Measurements from ENCODE around the gene TMCC2.
"Not testable (repeated sequence)": the region's sequence is repeated elsewhere in the genome, so short reads cannot be mapped to it uniquely, and the experiment has no call there.

TMCC2 gene

GRCh38 chr1:205262731-205263171, 35.0 kb downstream of the TMCC2 start:
- no peak for DNase-seq

GRCh38 chr1:205263580-205264190, 35.9 kb downstream of the TMCC2 start:
- DNase-seq = no peak

DNA sequence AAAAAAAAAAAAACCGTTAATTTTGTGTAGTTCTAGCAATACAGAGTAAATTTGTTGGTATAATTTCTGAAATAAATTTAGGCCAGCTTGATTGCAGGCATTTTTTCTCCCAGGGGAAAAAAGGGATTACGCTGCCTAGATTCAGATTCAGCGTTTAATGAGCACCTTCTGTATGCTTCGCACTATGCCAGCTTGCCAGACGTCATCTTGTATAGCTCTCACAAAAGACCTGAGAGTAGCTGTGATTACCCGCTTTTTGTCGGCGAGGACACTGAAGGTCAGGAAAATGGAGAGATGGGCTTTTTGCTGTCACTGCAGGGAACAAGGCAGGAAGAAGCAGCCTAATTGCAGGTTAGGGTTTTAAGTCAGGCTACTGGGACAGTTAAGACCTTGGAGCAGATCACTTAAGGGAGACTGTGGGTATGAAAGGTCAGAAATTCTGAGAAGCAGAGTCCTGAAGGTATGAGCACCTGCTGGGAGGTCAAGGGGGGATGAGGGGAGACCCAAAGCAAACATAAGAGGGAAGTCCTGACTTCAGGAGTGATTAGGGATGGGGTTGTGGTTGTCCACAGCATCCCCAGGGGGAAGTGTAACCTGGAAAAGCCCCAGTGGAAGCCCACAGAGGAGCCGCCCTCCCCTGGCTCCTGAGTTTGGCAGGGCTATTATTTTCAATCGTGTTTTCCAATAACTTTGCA, 39.0 kb downstream of the TMCC2 start:
- DNase-seq = no peak

GRCh38 chr1:205267306-205267902, 39.7 kb downstream of the TMCC2 start:
- DNase-seq = no peak

DNA sequence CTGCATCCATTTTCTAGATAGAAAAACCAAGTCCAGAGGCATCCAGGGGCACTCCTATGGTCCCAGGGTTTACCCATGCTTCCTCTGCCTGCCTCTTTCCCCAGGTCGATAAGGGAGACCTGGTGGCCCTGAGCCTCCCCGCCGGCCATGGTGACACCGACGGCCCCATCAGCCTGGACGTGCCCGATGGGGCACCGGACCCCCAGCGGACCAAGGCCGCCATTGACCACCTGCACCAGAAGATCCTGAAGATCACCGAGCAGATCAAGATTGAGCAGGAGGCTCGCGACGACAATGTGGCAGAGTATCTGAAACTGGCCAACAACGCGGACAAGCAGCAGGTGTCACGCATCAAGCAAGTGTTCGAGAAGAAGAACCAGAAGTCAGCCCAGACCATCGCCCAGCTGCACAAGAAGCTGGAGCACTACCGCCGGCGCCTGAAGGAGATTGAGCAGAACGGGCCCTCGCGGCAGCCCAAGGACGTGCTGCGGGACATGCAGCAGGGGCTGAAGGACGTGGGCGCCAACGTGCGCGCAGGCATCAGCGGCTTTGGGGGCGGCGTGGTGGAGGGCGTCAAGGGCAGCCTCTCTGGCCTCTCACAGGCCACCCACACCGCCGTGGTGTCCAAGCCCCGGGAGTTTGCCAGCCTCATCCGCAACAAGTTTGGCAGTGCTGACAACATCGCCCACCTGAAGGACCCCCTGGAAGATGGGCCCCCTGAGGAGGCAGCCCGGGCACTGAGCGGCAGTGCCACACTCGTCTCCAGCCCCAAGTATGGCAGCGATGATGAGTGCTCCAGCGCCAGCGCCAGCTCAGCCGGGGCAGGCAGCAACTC, 41.3 kb downstream of the TMCC2 start:
- DNase-seq = no peak

- no peak for DNase-seq
Observed at GRCh38 chr1:205269711-205270110, 42.0 kb downstream of the TMCC2 start.

- DNase-seq = no peak
Observed at GRCh38 chr1:205270271-205270670, 42.5 kb downstream of the TMCC2 start.

GRCh38 chr1:205270764-205271163, 43.0 kb downstream of the TMCC2 start:
- DNase-seq = no peak

- DNase-seq = no peak
Observed at GRCh38 chr1:205271277-205271676, 43.5 kb downstream of the TMCC2 start.

DNA sequence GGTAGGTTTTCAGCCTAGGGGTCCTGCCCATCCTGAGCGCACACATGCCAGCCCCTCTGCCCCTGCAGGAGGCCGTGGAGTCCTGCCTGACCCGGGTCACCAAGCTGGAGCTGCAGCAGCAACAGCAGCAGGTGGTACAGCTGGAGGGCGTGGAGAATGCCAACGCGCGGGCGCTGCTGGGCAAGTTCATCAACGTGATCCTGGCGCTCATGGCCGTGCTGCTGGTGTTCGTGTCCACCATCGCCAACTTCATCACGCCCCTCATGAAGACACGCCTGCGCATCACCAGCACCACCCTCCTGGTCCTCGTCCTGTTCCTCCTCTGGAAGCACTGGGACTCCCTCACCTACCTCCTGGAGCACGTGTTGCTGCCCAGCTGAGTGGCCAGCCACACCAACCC, 44.0 kb downstream of the TMCC2 start:
- DNase-seq = no peak

DNA sequence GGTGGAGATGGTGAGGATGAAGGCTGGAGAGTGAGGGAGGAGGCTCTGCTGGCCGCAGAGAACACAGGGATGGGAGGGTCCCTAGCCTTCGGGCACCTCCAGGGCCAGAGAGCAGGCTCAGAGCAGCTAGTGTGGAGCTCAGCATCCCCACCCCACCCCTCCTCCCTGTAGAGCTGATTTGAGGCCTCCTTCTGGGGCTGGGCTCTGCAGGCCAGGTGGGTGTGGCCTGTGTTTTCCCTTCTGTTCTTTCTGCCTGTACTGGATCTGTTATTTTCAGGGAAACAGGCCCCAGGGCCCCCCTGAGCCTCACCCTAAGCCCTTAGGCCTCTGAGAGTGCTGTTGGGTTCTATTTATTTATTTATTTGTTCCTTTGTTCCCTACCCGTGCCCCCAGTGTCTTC, 44.8 kb downstream of the TMCC2 start:
- DNase-seq = no peak

DNA sequence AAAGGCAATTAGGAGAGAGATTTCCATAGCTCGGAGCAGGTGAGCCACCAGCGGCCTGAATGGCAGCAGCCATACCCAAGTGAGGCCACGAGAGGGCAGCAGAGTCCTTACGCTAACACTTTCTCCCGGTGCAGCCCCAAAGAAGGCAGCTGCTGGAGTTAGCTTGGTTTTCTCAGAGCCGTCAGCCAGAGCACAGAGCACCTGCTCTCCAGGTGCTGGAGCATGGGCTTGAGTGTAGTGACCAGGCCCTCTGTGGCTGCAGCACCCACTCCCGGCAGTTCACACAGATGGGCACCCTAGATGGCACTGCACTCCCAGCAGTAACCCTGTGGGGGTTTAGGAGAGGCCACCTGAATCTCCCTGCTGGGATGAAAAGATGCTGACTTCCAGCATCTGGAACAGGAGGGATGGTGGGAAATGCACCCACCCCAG, 45.8 kb downstream of the TMCC2 start:
- peak; percentile 84 for DNase-seq

DNA sequence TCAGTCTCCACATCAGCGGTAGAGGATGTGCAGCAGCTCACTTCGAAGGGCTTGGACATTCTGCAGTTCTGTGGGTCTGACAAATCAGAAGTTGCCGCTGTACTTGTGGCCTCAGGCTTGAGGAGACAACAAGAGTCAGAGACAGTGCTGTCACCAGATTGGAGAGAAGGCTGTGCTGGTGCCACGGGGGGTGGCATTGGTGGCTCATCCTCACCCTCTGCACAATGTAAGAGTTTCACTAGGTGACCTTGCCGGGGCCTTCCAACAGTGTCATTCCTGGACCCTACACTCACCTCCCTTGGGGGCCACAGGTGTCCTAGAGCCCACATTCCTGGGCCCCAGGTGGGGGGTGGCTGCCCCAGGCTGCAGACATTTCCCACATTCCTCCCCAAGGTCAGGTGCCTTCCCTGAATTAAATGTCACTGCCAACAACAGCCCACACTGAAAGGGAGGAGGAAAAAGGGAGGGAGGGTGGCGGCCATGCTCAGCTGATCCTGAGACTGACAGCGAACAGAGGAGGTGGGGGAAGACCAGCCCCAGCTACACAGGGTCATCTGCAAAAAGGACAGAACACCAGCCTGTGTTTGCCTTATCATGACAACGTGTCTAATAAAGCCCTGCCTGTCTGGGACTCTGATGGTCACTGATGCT, 46.4 kb downstream of the TMCC2 start:
- no peak for DNase-seq

DNA sequence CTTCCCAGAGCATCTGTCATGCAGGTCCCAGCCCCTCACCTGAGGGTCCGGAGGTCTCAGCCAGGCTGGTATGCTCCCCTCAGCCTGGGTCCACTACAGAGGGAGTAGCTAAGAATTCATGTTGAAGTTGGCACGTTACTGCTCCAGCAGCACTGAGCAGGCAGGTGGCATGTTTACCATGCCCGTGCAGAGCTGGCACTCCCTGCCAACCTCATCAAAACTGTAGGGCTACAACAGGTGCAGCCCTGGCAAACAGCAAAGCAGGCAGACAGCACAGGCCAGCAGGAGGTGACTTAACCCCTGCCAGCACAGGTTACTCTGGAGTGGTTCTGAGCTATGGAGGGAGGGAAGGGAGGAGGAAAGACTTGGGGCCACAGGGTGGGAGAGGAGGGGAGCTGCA, 47.4 kb downstream of the TMCC2 start:
- no peak for DNase-seq

DNA sequence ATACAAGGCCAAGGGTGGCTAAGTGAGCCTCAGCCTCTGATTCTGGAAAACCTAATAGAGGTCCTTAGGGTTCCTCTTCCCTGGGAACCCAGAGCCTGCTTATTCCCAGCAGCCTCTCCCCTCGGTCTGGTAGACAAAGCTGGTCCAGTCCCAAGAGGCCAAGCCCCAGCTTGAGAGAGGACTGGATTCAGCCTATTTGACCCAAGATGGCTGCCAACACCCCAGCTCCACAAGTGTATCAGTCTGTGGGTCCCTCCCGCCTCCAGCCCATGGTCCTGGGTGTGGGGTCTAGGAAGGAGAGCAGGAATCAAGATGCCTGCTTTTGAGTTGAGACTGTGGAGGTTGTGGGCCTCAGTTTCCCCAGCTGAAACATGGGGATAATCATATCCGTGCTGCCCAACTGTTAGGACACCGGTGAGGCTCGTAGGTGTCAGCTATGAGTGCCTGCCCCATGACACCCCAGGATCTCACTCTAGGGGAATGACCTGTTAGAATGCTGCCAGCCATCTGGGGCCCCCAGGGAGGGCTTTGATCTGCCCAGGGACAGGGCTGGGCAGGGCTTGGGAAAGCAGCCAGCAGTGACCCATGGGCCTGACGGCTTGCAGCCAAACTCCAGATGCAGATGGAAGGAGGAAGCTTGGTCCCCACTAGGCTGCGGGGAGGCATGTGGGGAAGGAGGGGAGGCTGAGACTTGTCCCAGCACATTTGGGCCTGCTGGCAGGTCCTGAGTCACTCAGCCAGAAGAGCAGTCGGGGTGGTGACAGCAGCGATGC, 48.4 kb downstream of the TMCC2 start:
- DNase-seq = no peak

GRCh38 chr1:205276689-205277065, 48.9 kb downstream of the TMCC2 start:
- DNase-seq = no peak

DNA sequence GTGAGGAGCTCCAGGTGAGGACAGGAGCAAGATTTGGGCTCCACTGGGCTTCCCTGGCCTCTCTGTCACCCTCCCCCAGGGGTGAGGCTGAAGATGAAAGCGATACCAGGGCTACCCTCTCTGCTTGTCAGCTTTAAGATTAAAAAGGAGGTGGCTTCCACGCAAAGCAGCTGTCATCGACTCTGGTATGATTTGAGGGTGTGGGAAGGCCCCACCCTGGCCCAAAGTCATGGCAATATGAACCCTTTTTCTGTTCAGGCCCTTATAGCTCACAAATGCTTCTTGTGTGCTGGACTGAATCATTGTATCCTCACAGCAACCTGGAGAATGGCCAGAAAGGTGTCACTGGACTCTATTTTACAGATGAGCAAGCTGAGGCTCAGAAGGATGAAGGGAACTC, 52.2 kb downstream of the TMCC2 start:
- no peak for DNase-seq

- DNase-seq = not testable (repeated sequence)
Observed at GRCh38 chr1:205280666-205281395, 53.1 kb downstream of the TMCC2 start.

- no peak for DNase-seq
Observed at GRCh38 chr1:205283270-205284147, 55.8 kb downstream of the TMCC2 start.

- no peak for DNase-seq
Observed at GRCh38 chr1:205284420-205285144, 56.8 kb downstream of the TMCC2 start.
